ENCODE measurements around the gene LBHD2. TPM values are rescaled to one million over a fixed set of nuclear protein-coding genes. Genes with fewer than 3 reads are reported as not detected.

The LBHD2 gene
- total and polyA plus RNA-seq, 2 donors (not counting 1 experiment from before 2014, with no cell fraction given): not detected

GRCh38 chr14:103112400-103113243 lies 28.6 kb downstream of the LBHD2 start:
- Histone ChIP-seq H3K4me2 (replicated peaks; ENCODE audit: low read depth, low read length, poor library complexity, severe bottlenecking) (no peak overlapping the region), H3K9me3 (ENCODE audit: control extremely low read depth in 1 of 3, control insufficient read depth in 2 of 3, insufficient read depth in 1 of 3, low read length in 2 of 3) (no peaks in the 10 kb centered on the region), H2AFZ (ENCODE audit: insufficient read depth, low read depth, low read length, poor library complexity, severe bottlenecking) (no peak overlapping the region), H3K9ac (ENCODE audit: low read length) (no peak overlapping the region), H3K36me3 (replicated peaks in 1 of 2; ENCODE audit: control extremely low read depth in 1 of 2, control insufficient read depth in 1 of 2, extremely low read depth in 1 of 2, insufficient read depth in 2 of 2, low read length in 1 of 2) (no peaks in the 10 kb centered on the region), H4K20me1 (ENCODE audit: control insufficient read depth, insufficient read depth, low read length, poor library complexity, severe bottlenecking) (no peaks in the 10 kb centered on the region), H3K4me1 (ENCODE audit: control insufficient read depth in 2 of 2, insufficient read depth in 2 of 2, low read length in 2 of 2) (peaks cover 8 to 18% of the 10 kb centered on the region in 2 donors), H3K27ac (ENCODE audit: low read length in 2 of 2) (no peak overlapping the region), H3K79me2 (ENCODE audit: control insufficient read depth, insufficient read depth, low read length) (no peaks in the 10 kb centered on the region), H3K4me3 (ENCODE audit: control extremely low read depth in 1 of 5, extremely low read depth in 1 of 5, insufficient read depth in 1 of 5, low read depth in 2 of 5, low read length in 4 of 5) (no peak overlapping the region), H3K27me3 (replicated peaks in 1 of 4; ENCODE audit: control extremely low read depth in 1 of 4, control insufficient read depth in 3 of 4, insufficient read depth in 4 of 4, low read length in 3 of 4) (no peaks in the 10 kb centered on the region)
- WGBS (ENCODE audit: insufficient coverage): 30% methylated on average over 10 of the region's 11 CpGs
- TF ChIP-seq EZH2 (IDR thresholded peaks at IDR 0.05; ENCODE audit: borderline replicate concordance, insufficient read depth, low read depth, low read length, poor library complexity, severe bottlenecking) (no peak), CTCF (IDR thresholded peaks at IDR 0.05) (no peak)
- intact Hi-C loops (cut with micrococcal nuclease): no loop called here
- ChIA-PET POLR2A (no interaction called here), CTCF (interaction anchor here (0.6 to 1.1 kb wide), 2 partner anchors 8 to 35 kb away, joined by 3 to 5 read pairs; no protein-coding TSS in a partner anchor)
- Mint-ChIP-seq H3K27me3 (peaks cover 4% of the 10 kb centered on the region), H3K4me3 (no peak overlapping the region), H3K9me3 (ENCODE audit: insufficient read depth) (no peaks in the 10 kb centered on the region), H3K27ac (no peak overlapping the region), H3K4me1 (peaks cover 26% of the 10 kb centered on the region)
- DNase-seq: no peak
- no peak for ATAC-seq (ENCODE audit: low read depth)

- Histone ChIP-seq H3K36me3 (replicated peaks in 1 of 2; ENCODE audit: control extremely low read depth in 1 of 2, control insufficient read depth in 1 of 2, extremely low read depth in 1 of 2, insufficient read depth in 2 of 2, low read length in 1 of 2) (no peaks in the 10 kb centered on the region), H3K27ac (ENCODE audit: low read length in 2 of 2) (no peak overlapping the region), H3K79me2 (ENCODE audit: control insufficient read depth, insufficient read depth, low read length) (no peaks in the 10 kb centered on the region), H3K9ac (ENCODE audit: low read length) (no peak overlapping the region), H3K4me3 (ENCODE audit: control extremely low read depth in 1 of 5, extremely low read depth in 1 of 5, insufficient read depth in 1 of 5, low read depth in 2 of 5, low read length in 4 of 5) (no peak overlapping the region), H3K4me2 (replicated peaks; ENCODE audit: low read depth, low read length, poor library complexity, severe bottlenecking) (no peak overlapping the region), H3K9me3 (ENCODE audit: control extremely low read depth in 1 of 3, control insufficient read depth in 2 of 3, insufficient read depth in 1 of 3, low read length in 2 of 3) (no peaks in the 10 kb centered on the region), H4K20me1 (ENCODE audit: control insufficient read depth, insufficient read depth, low read length, poor library complexity, severe bottlenecking) (no peaks in the 10 kb centered on the region), H2AFZ (ENCODE audit: insufficient read depth, low read depth, low read length, poor library complexity, severe bottlenecking) (no peak overlapping the region), H3K4me1 (ENCODE audit: control insufficient read depth in 2 of 2, insufficient read depth in 2 of 2, low read length in 2 of 2) (peaks cover 8 to 18% of the 10 kb centered on the region in 2 donors), H3K27me3 (replicated peaks in 1 of 4; ENCODE audit: control extremely low read depth in 1 of 4, control insufficient read depth in 3 of 4, insufficient read depth in 4 of 4, low read length in 3 of 4) (peaks cover 0 to 2% (median 0%) of the 10 kb centered on the region in 4 experiments)
- 51% methylated on average over 5 of the region's 5 CpGs for WGBS (ENCODE audit: insufficient coverage)
- H3K4me3 Mint-ChIP-seq: no peak overlapping the region
- H3K27ac Mint-ChIP-seq: no peak overlapping the region
- peaks cover 26% of the 10 kb centered on the region for H3K4me1 Mint-ChIP-seq
- H3K27me3 Mint-ChIP-seq: peaks cover 4% of the 10 kb centered on the region
- H3K9me3 Mint-ChIP-seq (ENCODE audit: insufficient read depth): no peaks in the 10 kb centered on the region
- intact Hi-C loops (cut with micrococcal nuclease): no loop called here
- ChIA-PET CTCF (interaction anchor here (1.1 kb wide), 1 partner anchor 8 kb away, joined by 5 read pairs; no protein-coding TSS in a partner anchor), POLR2A (no interaction called here)
- ATAC-seq (ENCODE audit: low read depth): no peak
- TF ChIP-seq EZH2 (IDR thresholded peaks at IDR 0.05; ENCODE audit: borderline replicate concordance, insufficient read depth, low read depth, low read length, poor library complexity, severe bottlenecking): no peak
- no peak for TF ChIP-seq CTCF (IDR thresholded peaks at IDR 0.05)
- no peak for DNase-seq
These were observed 29.3 kb downstream of the LBHD2 start for GRCh38 chr14:103113303-103113702.
